NCI-H345 (cell line): ENCODE results near the gene MITF.

ENCODE experiments used
- DNase-seq: peaks from one replicate; lab custom pipeline; 2025; lab: John Stamatoyannopoulos, UW

Gene MITF

DNA sequence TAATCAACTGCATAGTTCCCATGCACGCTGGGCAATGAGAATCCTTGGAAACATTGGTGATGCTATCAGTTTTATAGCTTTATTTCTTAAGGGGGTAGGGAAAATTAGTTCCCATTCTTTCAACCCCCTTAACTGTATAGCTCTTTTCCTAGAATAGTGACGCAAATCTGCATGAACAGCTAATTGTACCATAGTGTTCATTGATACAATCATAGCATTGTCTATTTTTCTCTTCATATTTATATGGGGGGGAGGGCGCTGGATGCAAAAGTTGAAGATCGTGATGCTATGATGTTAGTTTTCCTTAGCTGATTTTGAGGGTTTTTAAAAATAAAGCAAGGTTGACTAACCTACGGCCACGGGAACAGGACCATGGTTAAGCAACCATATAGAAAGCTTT lies 227.9 kb downstream of the MITF start:
- DNase-seq = no peak

DNA sequence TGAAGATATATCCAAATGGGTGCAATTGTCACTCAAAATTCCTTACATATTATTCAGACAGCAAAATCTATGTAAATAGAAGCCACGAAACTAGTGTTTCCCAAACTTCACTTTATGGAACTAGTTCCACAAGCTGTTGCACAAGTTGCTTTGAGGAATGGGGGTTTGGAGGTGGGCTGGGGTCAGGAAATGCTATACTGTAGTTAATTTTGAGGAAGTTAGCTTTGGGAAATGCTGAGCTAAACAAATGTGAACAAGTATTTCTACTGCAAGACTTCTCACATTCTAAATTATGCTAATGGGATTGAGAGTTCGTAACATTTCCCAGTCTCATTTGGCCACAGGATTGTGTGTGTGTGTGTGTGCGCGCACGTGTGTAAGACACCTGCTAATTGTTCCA lies 231.6 kb downstream of the MITF start:
- no peak for DNase-seq

GRCh38 chr3:69972672-69973071 lies 233.4 kb downstream of the MITF start:
- DNase-seq = no peak

DNA sequence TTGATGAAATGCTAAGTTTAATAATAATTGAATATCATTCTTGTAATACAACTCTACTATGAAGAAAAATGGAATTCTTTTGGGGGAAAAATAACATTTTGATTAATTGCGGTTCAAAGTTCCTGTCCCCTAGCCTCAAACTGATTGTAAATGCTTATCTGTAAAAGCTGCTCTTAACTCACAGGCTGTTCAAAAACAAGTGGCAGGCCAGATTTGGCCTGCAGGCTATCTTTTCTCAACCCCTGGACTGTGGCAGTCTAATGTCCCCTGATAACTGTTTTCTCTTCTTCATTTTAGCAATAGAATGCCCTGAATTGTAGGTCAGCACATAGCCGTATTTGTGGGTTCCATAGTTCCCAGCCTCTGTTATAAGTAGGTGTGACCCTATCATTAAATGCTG lies 236.8 kb downstream of the MITF start:
- no peak for DNase-seq

DNA sequence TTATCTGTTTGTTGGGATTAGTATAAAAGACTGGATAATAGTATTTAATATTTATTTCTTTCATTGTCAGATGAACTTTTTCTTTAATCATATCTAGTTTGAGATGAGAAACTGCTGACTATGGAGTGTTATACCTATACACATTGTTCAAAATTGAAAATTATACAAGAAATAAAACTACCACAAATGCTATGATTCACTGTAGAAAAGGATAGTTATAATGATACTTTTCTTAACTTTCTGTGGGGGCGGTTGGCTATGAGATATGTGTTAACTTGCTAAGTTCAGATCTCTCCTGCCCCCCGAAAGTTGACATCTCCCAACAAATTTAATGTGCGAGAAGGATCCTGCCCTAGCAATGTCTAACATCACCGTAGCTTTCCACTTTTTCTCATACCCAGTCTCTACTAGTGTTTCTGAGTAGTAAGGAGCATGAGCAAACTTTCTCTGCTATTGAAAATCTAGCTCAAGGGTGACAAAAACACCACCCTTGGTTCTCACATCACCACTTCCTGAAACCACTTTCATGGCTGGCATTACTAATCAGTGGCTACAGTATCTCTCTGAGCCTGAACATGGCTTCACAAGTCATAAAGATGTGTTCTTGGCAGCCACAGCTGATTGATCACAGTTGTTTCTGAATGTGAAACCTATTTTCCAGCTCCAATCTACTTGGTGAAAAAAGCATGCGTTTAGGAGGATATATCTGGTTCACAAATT lies 244.4 kb downstream of the MITF start:
- DNase-seq = no peak

DNA sequence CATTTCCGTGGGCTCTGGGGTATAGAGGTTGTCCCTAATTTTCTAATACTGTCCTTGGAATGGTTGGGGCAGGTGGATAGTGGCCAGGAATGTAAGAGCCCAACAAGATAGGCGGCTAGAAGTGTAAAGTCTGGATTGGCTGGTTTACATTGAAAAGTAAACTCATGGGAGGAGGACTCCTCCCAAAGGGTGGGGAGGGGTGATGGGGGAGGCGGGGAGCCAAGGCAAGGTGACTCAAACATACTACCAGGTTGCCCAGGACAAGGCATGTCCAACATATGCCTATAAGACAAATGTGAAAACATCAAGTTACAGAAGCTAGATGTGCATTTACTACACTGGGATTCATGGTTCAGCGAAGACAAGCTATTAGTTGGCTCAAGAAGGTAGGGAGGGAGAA lies 246.0 kb downstream of the MITF start:
- no peak for DNase-seq

DNA sequence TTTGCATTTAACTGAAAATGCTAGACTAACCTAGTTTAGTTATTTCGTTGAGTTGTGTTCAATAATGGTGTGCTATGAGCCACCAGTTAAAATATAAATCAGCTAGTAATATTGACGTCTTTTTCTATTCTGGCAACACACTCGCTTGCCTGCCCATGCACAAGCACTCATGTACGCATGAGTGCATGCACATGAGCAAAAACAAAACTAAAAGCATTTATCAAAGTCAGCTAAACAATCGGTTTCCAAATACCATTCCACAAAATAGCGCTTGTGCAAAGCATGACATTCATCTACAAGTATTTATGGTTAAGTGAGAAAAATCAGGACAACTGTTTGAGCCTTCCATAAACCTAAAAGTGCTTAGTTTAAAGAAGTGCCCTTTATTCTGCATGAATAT lies 247.2 kb downstream of the MITF start:
- peak; percentile 2 for DNase-seq

- no peak for DNase-seq
Observed at GRCh38 chr3:69987833-69988232, 248.6 kb downstream of the MITF start.

GRCh38 chr3:69993757-69994156 lies 254.5 kb downstream of the MITF start:
- DNase-seq = no peak

DNA sequence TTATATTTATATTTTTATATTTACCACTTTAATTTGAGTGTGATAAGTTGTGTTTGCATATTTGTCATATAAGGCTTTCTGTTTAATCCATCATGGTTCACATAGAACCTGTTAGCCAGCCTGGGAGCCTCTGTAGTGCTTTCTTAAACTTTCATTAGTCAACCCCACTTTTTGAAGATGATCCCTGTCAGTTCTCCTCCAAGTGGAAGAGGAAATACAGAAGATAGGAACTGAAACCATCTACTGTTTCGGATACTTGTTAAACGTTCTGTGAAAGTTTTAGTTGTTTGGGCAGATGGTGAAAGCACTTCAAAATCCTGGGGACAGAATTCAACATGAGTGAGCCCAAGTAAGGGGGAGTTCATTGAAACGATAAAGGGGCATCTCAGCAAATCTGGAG lies 255.7 kb downstream of the MITF start:
- no peak for DNase-seq

DNA sequence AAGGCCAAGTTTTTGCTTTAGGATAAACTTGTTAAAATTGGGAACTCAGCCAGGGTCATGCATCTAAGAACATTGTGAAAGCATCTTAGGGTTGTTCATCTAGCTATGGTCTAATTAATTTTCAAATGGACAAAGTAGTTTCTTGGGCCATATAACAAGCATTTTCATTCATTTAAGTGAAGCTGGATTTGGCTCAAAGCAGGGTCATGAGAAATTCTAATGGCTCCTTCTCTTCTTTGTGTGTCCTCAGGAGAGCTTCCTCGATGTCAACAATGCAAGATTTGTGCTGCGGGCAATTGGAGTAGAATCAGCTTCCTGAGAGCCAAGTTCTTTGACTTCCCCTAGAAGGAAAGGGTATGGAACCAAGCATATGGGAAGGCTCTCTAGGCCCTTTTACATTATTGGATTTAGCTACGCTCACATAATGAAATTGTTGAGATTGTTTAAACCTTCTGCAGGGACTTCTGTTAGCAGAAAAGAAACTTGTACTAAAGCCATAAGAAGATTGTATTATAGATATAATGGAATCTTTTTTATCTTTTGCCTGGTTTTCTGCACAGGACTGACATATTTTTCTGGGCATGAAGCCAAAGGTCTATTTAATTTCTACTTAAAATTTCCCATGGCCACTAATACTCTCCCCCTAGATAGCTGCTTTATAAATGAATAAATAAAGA lies 258.5 kb downstream of the MITF start:
- DNase-seq = no peak

GRCh38 chr3:69998759-69999139 lies 259.5 kb downstream of the MITF start:
- no peak for DNase-seq

DNA sequence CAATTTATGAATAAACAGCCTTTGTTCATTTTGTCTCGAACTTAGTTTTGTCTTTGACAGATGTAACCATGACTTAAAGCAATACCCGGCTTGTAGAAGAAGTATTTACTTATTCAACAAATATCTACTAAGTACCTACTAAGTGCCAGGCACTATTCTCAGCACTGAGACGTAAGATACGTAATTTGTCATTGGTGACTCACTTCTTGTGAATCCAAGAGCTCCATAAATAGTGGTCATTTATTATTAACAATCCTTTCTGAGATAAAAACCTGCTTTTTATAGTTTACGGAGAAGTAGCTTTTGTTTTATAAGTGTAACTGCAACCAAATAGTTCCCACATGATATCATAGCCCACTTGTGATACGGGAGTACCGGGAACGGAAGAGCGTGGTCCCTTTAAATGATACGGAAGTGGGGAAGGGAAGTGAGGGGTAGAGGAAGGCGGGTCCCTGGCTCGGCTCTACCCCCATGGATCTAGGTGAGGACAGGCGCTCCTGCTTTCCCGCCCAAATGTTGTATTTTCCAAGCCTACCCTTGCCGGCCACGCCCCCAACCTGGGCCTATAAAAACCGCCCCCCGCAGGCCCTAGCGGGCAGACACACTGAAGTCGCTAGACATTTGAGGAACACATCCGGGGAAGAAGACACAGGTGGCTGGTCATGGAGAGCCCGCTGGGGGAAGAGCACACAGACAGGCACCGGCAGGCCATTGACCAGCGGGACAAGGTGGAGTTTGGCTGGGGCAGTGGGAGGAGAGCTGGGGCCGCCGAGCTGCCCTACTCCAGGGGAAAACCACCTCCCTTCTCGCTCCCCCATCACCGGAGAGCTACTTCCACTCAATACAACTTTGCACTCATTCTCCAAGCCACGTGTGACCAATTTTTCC lies 260.1 kb downstream of the MITF start, which contains the start of gene SAMMSON:
SAMMSON (plus strand) TSS at position 594 of the 888 bp plus-strand sequence.
- no peak for DNase-seq

- no peak for DNase-seq
Observed at GRCh38 chr3:70000028-70000410, 260.8 kb downstream of the MITF start.

- DNase-seq = peak; percentile 16
Observed at GRCh38 chr3:70000563-70001081, 261.4 kb downstream of the MITF start.

DNA sequence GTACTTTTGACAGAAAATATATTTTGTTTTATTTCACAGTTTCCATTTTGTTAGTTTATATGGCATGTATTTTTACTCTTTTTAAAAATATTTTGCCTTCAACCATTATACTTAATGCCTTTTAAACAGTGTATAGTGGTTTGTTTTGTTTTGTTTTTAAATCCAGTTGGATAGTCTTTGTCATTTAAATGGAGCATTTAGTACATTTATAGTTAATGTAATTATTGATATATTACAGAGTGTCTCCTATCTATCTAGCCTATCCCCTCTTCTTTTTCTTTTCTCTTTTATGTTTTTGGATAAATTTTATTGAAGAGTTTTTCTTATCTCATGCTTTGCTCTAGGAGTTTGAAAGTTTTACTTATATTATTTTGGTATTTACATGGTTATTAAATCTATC lies 263.9 kb downstream of the MITF start:
- DNase-seq = no peak

DNA sequence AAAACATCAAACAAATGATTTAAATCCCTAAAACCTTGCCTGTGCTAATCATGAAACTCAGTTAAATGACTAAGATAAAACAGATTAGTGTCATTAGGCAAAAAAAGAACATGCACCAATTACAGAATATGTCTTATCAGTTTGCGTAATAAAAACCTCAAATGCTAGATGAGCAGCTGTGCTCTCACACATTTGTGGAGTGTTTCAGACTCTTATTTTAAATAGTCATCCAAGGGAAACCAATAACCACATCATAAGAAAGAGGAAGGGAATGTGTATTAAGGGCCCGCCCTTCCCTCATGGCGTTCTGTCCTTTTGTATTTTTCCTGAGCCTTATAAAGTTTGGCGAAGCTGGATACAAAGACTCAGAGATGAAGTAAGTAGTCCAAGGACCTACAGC lies 266.8 kb downstream of the MITF start:
- DNase-seq = no peak

DNA sequence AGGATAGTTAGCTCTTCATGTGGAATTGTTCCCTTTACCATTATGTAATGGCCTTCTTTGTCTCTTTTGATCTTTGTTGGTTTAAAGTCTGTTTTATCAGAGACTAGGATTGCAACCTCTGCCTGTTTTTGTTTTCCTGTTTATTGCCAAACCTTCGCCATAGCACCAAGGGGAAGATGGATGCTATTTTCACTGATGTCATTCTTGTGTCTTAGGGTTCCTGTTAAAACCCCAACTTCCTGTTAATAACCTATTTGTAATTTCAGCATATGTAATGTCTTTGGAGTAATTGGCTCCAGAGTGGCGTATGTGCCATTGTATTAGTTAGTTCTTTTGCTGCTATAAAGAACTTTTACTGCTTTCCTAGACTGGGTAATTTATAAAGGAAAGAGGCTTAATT lies 271.1 kb downstream of the MITF start:
- no peak for DNase-seq

GRCh38 chr3:70011582-70011981 lies 272.3 kb downstream of the MITF start:
- DNase-seq = no peak
